Transverse colon (tissue), 4 donors: ENCODE measurements around the gene SLC38A7.

ENCODE experiments used
- EP300 ChIP-seq: sonication (generic); formaldehyde crosslinking; IDR thresholded peaks from one replicate; pipeline ENCODE4 v1.6.1; 2017; ENCODE audit warnings: antibody characterized with exemption, low read depth
- POLR2A ChIP-seq: fragments of 450-650 bp; IDR thresholded peaks from one replicate; pipeline ENCODE4 v1.6.1; 2016; ENCODE audit warnings: antibody characterized with exemption, mild to moderate bottlenecking, moderate library complexity
- POLR2AphosphoS5 ChIP-seq, 3 donors: sonication (generic); formaldehyde crosslinking; IDR thresholded peaks; one replicate each; pipeline ENCODE4 v1.6.1; 2016; ENCODE audit warnings: antibody characterized with exemption in 3 of 3
- TF ChIP-seq, protein P1 (sequence below), 5 experiments: fragments of 200-600 bp in 3 of 5; fragments of 450-650 bp in 2 of 5; sonication (generic) in 3 of 5; IDR thresholded peaks; 1 replicate in 2 of 5; 2 replicates in 3 of 5; pipeline ENCODE4 v1.5.1; 2016 to 2017; ENCODE audit warnings: antibody characterized with exemption in 5 of 5, inconsistent platforms in 3 of 5, mild to moderate bottlenecking in 2 of 5, moderate library complexity in 1 of 5

DNA sequence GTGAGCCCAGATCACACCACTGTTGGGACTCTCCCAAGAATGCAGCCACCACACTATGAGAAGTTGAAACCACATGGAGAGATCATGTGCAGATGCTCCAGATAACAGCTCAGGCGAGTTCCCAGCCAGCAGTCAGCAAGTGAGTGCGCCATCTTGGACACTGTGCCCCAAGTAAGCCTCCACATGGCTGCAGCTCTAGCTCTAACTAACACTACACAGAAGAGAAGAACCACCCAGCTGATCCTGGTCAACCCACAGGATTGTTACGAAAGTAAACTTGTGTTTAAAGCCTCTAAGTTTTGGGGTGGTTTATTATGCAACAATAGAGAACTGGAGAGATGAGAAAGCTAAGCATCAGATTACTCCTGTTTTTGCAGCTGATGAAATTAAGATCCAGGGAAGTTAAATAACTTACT, 25.8 kb downstream of the SLC38A7 start:
- TF ChIP-seq EP300 (no peak), POLR2AphosphoS5 (IDR thresholded peaks at IDR 0.05) (no peak), POLR2A (no peak)
- TF ChIP-seq, protein P1, sequence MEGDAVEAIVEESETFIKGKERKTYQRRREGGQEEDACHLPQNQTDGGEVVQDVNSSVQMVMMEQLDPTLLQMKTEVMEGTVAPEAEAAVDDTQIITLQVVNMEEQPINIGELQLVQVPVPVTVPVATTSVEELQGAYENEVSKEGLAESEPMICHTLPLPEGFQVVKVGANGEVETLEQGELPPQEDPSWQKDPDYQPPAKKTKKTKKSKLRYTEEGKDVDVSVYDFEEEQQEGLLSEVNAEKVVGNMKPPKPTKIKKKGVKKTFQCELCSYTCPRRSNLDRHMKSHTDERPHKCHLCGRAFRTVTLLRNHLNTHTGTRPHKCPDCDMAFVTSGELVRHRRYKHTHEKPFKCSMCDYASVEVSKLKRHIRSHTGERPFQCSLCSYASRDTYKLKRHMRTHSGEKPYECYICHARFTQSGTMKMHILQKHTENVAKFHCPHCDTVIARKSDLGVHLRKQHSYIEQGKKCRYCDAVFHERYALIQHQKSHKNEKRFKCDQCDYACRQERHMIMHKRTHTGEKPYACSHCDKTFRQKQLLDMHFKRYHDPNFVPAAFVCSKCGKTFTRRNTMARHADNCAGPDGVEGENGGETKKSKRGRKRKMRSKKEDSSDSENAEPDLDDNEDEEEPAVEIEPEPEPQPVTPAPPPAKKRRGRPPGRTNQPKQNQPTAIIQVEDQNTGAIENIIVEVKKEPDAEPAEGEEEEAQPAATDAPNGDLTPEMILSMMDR (IDR thresholded peaks at IDR 0.05) = no peak
